GM12878 (cell line): Measurements from ENCODE around the gene KLHL10. TPM values are rescaled to one million over a fixed set of nuclear protein-coding genes. Genes with fewer than 3 reads are reported as not detected.

Experiments
- ATAC-seq: fragments of 200-7000 bp; cut with Tn5 transposase; 3 replicates; pipeline ENCODE4 v1.9.1; 2020; ENCODE audit warnings: mild to moderate bottlenecking, moderate library complexity
- BruUV-seq: library from RNA; stranded (reverse); fragments of 400-500 nt; replicated peaks from 2 replicates; lab custom pipeline; 2021; lab: Mats Ljungman, UMichigan
- CTCF ChIA-PET: fragments of 300-600 bp; sonication (Branson Sonifier 250); formaldehyde crosslinking; extraction: SDS; loops from one replicate; lab custom pipeline; 2021; ENCODE audit warnings: inconsistent platforms; lab: Yijun Ruan, JAX
- POLR2A ChIA-PET: fragments of 350-600 bp; formaldehyde crosslinking; extraction: SDS; loops from one replicate; lab custom pipeline; 2021; ENCODE audit warnings: inconsistent platforms; lab: Charles Lee
- RAD21 ChIA-PET: fragments of 300-600 bp; sonication (Branson Sonifier 250); formaldehyde crosslinking; loops from one replicate; lab custom pipeline; 2023; ENCODE audit warnings: antibody characterized with exemption; ENCODE audit not compliant: unreplicated experiment; lab: Charles Lee
- SMC1A ChIA-PET: fragments of 300-600 bp; sonication (Branson Sonifier 250); formaldehyde crosslinking; loops from one replicate; lab custom pipeline; 2023; ENCODE audit not compliant: unreplicated experiment, uncharacterized antibody; lab: Charles Lee
- DNase-seq: peaks from one replicate; pipeline ENCODE4 v3.0.0-alpha.2; 2011; ENCODE audit warnings: low read depth, low spot score
- FAIRE-seq: peaks from 3 replicates; lab custom pipeline; 2011; peaks lifted over from hg19 to GRCh38; lab: Jason Lieb, UNC
- H2AFZ ChIP-seq: 2 replicates; pipeline ENCODE4 v1.6.0; 2011; ENCODE audit warnings: low read depth, low read length, control low read depth; ENCODE audit not compliant: control insufficient read depth
- H3K27ac ChIP-seq: 2 replicates; pipeline ENCODE4 v1.5.1; 2011; ENCODE audit warnings: control low read depth; ENCODE audit not compliant: control insufficient read depth, insufficient read depth
- H3K27me3 ChIP-seq, 2 experiments: replicated peaks in 1 of 2; 2 replicates each; pipeline versions ENCODE4 v1.6.0 to v1.6.1; 2011; ENCODE audit warnings: low read length in 1 of 2; ENCODE audit not compliant: control insufficient read depth in 2 of 2, insufficient read depth in 2 of 2
- H3K36me3 ChIP-seq, 2 experiments: 2 replicates each; pipeline ENCODE4 v1.5.1; 2011; ENCODE audit warnings: low read length in 1 of 2; ENCODE audit not compliant: control insufficient read depth in 2 of 2, insufficient read depth in 2 of 2
- H3K4me1 ChIP-seq: 2 replicates; pipeline ENCODE4 v1.6.1; 2011; ENCODE audit warnings: mild to moderate bottlenecking, low read length, moderate library complexity, mixed read lengths; ENCODE audit not compliant: control insufficient read depth, insufficient read depth
- H3K4me2 ChIP-seq: 2 replicates; pipeline ENCODE4 v1.6.0; 2011; ENCODE audit warnings: control low read depth; ENCODE audit not compliant: control insufficient read depth, insufficient read depth
- H3K4me3 ChIP-seq: fragments of 200-600 bp; sonication (generic); 2 replicates; pipeline ENCODE4 v1.5.1; 2016
- H3K79me2 ChIP-seq: 2 replicates; pipeline ENCODE4 v1.6.0; 2011; ENCODE audit warnings: low read length; ENCODE audit not compliant: control insufficient read depth, insufficient read depth
- H3K9ac ChIP-seq: 2 replicates; pipeline ENCODE4 v1.8.0; 2011; ENCODE audit warnings: low read length, control low read depth, mixed read lengths; ENCODE audit not compliant: control insufficient read depth, insufficient read depth
- H3K9me3 ChIP-seq: replicated peaks from 3 replicates; pipeline ENCODE4 v1.5.1; 2011; ENCODE audit warnings: mild to moderate bottlenecking, low read length; ENCODE audit not compliant: control insufficient read depth, insufficient read depth
- H4K20me1 ChIP-seq: 2 replicates; pipeline ENCODE4 v1.6.0; 2011; ENCODE audit not compliant: control insufficient read depth, insufficient read depth
- ATF2 ChIP-seq: IDR thresholded peaks from 2 replicates; pipeline ENCODE4 v1.6.1; 2012; ENCODE audit warnings: low read length, inconsistent platforms
- CBX3 ChIP-seq: fragments of 200-600 bp; sonication (generic); IDR thresholded peaks from 2 replicates; pipeline ENCODE4 v1.6.1; 2016; ENCODE audit warnings: low read depth, borderline replicate concordance
- CBX5 ChIP-seq: sonication (generic); IDR thresholded peaks from 2 replicates; pipeline ENCODE4 v1.6.1; 2016; ENCODE audit warnings: low read depth, moderate library complexity, mild to moderate bottlenecking, inconsistent platforms
- CEBPB ChIP-seq, 2 experiments: fragments of 150-350 bp in 1 of 2; IDR thresholded peaks; 2 replicates each; pipeline ENCODE4 v1.6.1; 2012 to 2014; ENCODE audit warnings: low read depth in 2 of 2, low read length in 2 of 2, borderline replicate concordance in 1 of 2, inconsistent platforms in 1 of 2
- HDGF ChIP-seq: fragments of 450-650 bp; IDR thresholded peaks from 2 replicates; pipeline ENCODE4 v1.6.1; 2016; ENCODE audit warnings: antibody characterized with exemption
- IKZF1 ChIP-seq: fragments of 450-650 bp; conservative IDR thresholded peaks from 2 replicates; pipeline ENCODE4 v1.6.1; 2017; ENCODE audit warnings: antibody characterized with exemption, mild to moderate bottlenecking
- IRF4 ChIP-seq: IDR thresholded peaks from 2 replicates; pipeline ENCODE4 v1.6.1; 2011; ENCODE audit warnings: low read depth, low read length
- KAT2A ChIP-seq: conservative IDR thresholded peaks from 2 replicates; pipeline ENCODE4 v1.6.1; 2011; ENCODE audit warnings: low read depth, low read length; ENCODE audit not compliant: control insufficient read depth
- MEF2A ChIP-seq: IDR thresholded peaks from 2 replicates; pipeline ENCODE4 v1.6.1; 2011; ENCODE audit warnings: low read depth, mild to moderate bottlenecking, low read length, moderate library complexity; ENCODE audit not compliant: insufficient read depth
- NRF1 ChIP-seq: conservative IDR thresholded peaks from 2 replicates; pipeline ENCODE4 v1.6.1; 2011; ENCODE audit warnings: mild to moderate bottlenecking, low read depth, low read length, improper control_type of control experiment
- PAX5 ChIP-seq: IDR thresholded peaks from 2 replicates; pipeline ENCODE4 v1.6.1; 2011; ENCODE audit warnings: low read depth, low read length, borderline replicate concordance
- RB1 ChIP-seq: fragments of 450-650 bp; formaldehyde crosslinking; IDR thresholded peaks from 2 replicates; pipeline ENCODE4 v1.6.1; 2017; ENCODE audit warnings: mild to moderate bottlenecking, borderline replicate concordance
- RBBP5 ChIP-seq: fragments of 200-600 bp; sonication (generic); conservative IDR thresholded peaks from 2 replicates; pipeline ENCODE4 v1.6.1; 2016
- SP1 ChIP-seq: IDR thresholded peaks from one replicate; pipeline ENCODE4 v1.6.1; 2011; ENCODE audit warnings: low read depth, low read length
- SUZ12 ChIP-seq: fragments of 200-600 bp; sonication (generic); IDR thresholded peaks from one replicate; pipeline ENCODE4 v1.6.1; 2018; ENCODE audit warnings: antibody characterized with exemption, mild to moderate bottlenecking; ENCODE audit not compliant: unreplicated experiment
- ZNF274 ChIP-seq: IDR thresholded peaks from one replicate; pipeline ENCODE4 v1.8.0; 2011; ENCODE audit not compliant: insufficient read length, insufficient read depth
- ZZZ3 ChIP-seq: IDR thresholded peaks from 2 replicates; pipeline ENCODE4 v1.6.1; 2011; ENCODE audit warnings: low read depth; ENCODE audit not compliant: control insufficient read depth, insufficient read length
- WGBS: methylation state at CpG from one replicate; pipeline ENCODE4 v1.1.6; 2016; ENCODE audit warnings: low lambda C conversion rate; ENCODE audit not compliant: insufficient replicate concordance, insufficient coverage; ENCODE audit errors: missing lambda C conversion rate; 5-methylcytosine and 5-hydroxymethylcytosine counted together
- in situ Hi-C: fragments of 300-500 bp; cut with MboI; formaldehyde crosslinking; loops from 9 replicates; pipeline ENCODE4 v1.14.3; 2018; ENCODE audit warnings: mixed read lengths
- intact Hi-C: fragments of 100-400 bp; cut with micrococcal nuclease; formaldehyde crosslinking; loops from one replicate; pipeline ENCODE4 v1.14.2; 2022; ENCODE audit not compliant: unreplicated experiment
- polyA plus RNA-seq, 11 experiments: library from polyadenylated mRNA; depleted of rRNA in 4 of 11; unstranded in 6 of 11; stranded (reverse) in 5 of 11; fragments of >200 nt; fragmentation: Nextera tagmentation in 4 of 11; fragmentation: Illumina TruSeq in 1 of 11; extraction: Ambion mirVana in 4 of 11; extraction: Trizol in 1 of 11; gene quantifications; 1 replicate in 1 of 11; 2 replicates in 10 of 11; pipeline versions ENCODE4 v1.2.1 to v1.2.3, GENCODE V29; 2011 to 2016; ENCODE audit warnings: inconsistent platforms in 2 of 11, missing spikeins in 2 of 11, low read depth in 1 of 11
- total RNA-seq, 4 experiments: library from RNA; depleted of rRNA in 3 of 4; stranded (reverse); fragments of >200 nt in 3 of 4; fragmentation: Illumina TruSeq in 1 of 4; extraction: Trizol in 1 of 4; gene quantifications; 2 replicates each; pipeline versions ENCODE4 v1.2.1 to v1.2.3, GENCODE V29; 2013 to 2021

The KLHL10 gene
- total and polyA plus RNA-seq, 10 of the 15 experiments (the other 5 are each of a cell fraction or from before 2014, with no cell fraction given), result 0.13 to 0.62 (median 0.20) TPM; not detected in 4

- Histone ChIP-seq H3K9me3 (no peaks in the 10 kb centered on the region), H3K79me2 (no peaks in the 10 kb centered on the region), H3K36me3 (peaks cover 33 to 48% of the 10 kb centered on the region in 2 experiments), H4K20me1 (no peaks in the 10 kb centered on the region), H3K27me3 (no peaks in the 10 kb centered on the region), H3K4me2 (no peak overlapping the region), H2AFZ (no peak overlapping the region), H3K4me3 (no peak overlapping the region), H3K4me1 (no peaks in the 10 kb centered on the region), H3K27ac (no peak overlapping the region), H3K9ac (no peak overlapping the region)
- BruUV-seq, result no TSS peak
- TF ChIP-seq RBBP5 (no peak), ZNF274 (no peak), SUZ12 (no peak), CEBPB (IDR thresholded peaks at IDR 0.05; ENCODE audit: borderline replicate concordance in 1 of 2, low read depth in 2 of 2, low read length in 2 of 2) (no peak), KAT2A (no peak), RB1 (no peak), CBX3 (no peak), CBX5 (no peak), HDGF (no peak), ATF2 (no peak), SP1 (no peak), PAX5 (no peak), IRF4 (no peak), NRF1 (no peak), IKZF1 (no peak), ZZZ3 (no peak), MEF2A (no peak)
- in situ Hi-C loops (no loop called here), intact Hi-C loops (no loop called here)
- ChIA-PET RAD21 (no interaction called here), POLR2A (interaction anchor here (0.5 to 0.6 kb wide), 2 partner anchors 37 to 76 kb away, joined by 3 to 6 read pairs; no protein-coding TSS in a partner anchor), CTCF (interaction anchor here (0.6 to 0.8 kb wide), 2 partner anchors 10 to 228 kb away, joined by 3 read pairs; no protein-coding TSS in a partner anchor), SMC1A (interaction anchor here (0.6 to 1.0 kb wide), 3 partner anchors 16 to 319 kb away, joined by 3 read pairs; no protein-coding TSS in a partner anchor)
- FAIRE-seq (no peak), ATAC-seq (no peak), DNase-seq (no peak)
- 86% methylated on average over 7 of the region's 7 CpGs for WGBS
Observed at GRCh38 chr17:41894791-41895331, 57.2 kb downstream of the KLHL10 start.
